Activated CD4-positive, alpha-beta memory T cell treated with anti-CD3 and anti-CD28 coated beads, Interleukin-2, amount 10 ng/mL, durations not matched to agents 7 days and 5 days (primary cell): Measurements from ENCODE around the gene SLC35F3. TPM values are rescaled to one million over a fixed set of nuclear protein-coding genes. Genes with fewer than 3 reads are reported as not detected.
A peak's percentile ranks its signal among the peaks of the same experiment; 100 is the strongest.

Experiments
- CTCF ChIA-PET: fragments of 350-600 bp; sonication (Branson Sonifier 250); formaldehyde crosslinking; loops from one replicate; lab custom pipeline; 2021; ENCODE audit warnings: antibody characterized with exemption, inconsistent platforms; lab: Charles Lee
- POLR2A ChIA-PET: fragments of 350-600 bp; sonication (Branson Sonifier 250); formaldehyde crosslinking; loops from one replicate; lab custom pipeline; 2021; ENCODE audit warnings: antibody characterized with exemption; lab: Charles Lee
- DNase-seq: peaks from one replicate; pipeline ENCODE4 v3.0.0-alpha.2; 2020
- H3K27ac Mint-ChIP-seq: one replicate; pipeline ENCODE4 v1.8.0; 2021; ENCODE audit warnings: mild to moderate bottlenecking, mixed read lengths
- H3K27me3 Mint-ChIP-seq: one replicate; pipeline ENCODE4 v1.8.0; 2021; ENCODE audit warnings: mixed read lengths
- H3K36me3 Mint-ChIP-seq: one replicate; pipeline ENCODE4 v1.8.0; 2021; ENCODE audit warnings: low read depth, mixed read lengths
- H3K4me1 Mint-ChIP-seq: one replicate; pipeline ENCODE4 v1.8.0; 2021; ENCODE audit warnings: mixed read lengths
- H3K4me3 Mint-ChIP-seq: one replicate; pipeline ENCODE4 v1.8.0; 2021; ENCODE audit warnings: mild to moderate bottlenecking, mixed read lengths
- H3K9me3 Mint-ChIP-seq: one replicate; pipeline ENCODE4 v1.8.0; 2021; ENCODE audit warnings: mixed read lengths
- total RNA-seq, 2 experiments: library from RNA; stranded (reverse); gene quantifications; one replicate each; pipeline ENCODE4 v1.2.3, GENCODE V29; 2021

The SLC35F3 gene
- total RNA-seq, 2 experiments from 2014 or later = 10.7 to 11.3 TPM

DNA sequence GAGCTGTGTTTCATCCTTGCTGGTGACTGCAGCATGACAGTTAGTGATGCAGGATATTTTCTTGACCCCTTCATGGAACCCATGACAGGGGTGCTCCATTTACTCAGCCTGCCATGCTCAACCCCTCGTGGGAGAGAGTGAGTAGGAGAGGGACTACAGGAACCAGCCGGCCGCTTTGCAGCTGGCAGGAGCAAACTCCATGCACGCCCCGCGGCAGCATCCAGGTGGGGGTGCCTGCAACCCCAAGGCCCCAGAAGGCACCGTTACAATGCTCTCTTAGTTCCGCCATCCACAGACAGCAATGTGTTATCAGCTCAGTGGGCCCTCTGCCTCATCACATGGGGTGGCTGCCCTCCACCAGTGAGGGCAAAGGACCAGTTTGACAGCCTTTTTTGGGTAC is 135.1 kb downstream of the SLC35F3 start:
- H3K27me3 Mint-ChIP-seq = peaks cover 7% of the 10 kb centered on the region
- no peaks in the 10 kb centered on the region for H3K9me3 Mint-ChIP-seq
- CTCF ChIA-PET = no interaction called here
- H3K27ac Mint-ChIP-seq = no peak overlapping the region
- no peaks in the 10 kb centered on the region for H3K4me1 Mint-ChIP-seq
- POLR2A ChIA-PET = no interaction called here
- no peak for DNase-seq
- H3K36me3 Mint-ChIP-seq = no peaks in the 10 kb centered on the region
- no peak overlapping the region for H3K4me3 Mint-ChIP-seq

DNA sequence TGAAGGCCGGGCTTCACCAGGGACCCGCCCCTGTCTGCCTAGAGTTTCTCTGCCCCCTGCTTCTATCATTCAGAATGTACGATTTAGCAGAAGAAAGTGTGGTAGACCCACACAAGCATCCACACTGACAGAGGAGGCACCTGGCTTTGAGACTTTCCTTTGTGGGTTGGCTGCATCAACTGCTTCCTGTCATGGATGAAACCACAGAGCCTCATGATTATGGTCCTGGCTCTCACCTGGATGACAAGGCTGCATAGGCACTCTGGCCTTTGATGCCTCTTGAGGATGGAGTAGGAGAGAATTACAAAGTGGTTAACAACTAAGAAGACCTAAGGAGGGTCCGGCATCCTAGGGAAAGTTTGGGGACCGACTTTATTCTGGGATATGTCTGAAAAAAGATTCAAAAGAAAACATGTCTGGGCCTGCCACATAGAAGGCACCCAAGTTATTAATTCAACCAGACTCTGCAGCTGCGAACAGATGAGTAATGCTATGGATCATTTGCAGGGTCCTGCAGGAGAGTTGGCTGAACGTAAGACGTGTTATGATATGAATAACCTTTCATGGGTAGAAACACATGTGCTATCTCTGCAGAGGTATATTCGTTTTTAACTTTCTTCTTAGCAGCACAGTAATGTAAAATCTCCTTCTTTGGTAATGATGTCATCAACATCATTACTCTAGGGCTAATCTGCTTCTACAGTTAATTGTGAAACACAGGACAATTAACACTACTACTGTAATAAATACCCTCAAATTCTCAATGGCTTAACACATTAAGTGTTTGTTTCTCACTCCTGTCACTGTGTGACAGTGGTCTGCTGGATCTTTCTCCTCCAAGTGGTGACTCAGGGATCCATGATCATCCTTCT is 136.2 kb downstream of the SLC35F3 start:
- ChIA-PET POLR2A (no interaction called here), CTCF (no interaction called here)
- Mint-ChIP-seq H3K36me3 (no peaks in the 10 kb centered on the region), H3K27ac (no peak overlapping the region), H3K4me1 (no peaks in the 10 kb centered on the region), H3K27me3 (peaks cover 3% of the 10 kb centered on the region), H3K9me3 (no peaks in the 10 kb centered on the region), H3K4me3 (no peak overlapping the region)
- no peak for DNase-seq

DNA sequence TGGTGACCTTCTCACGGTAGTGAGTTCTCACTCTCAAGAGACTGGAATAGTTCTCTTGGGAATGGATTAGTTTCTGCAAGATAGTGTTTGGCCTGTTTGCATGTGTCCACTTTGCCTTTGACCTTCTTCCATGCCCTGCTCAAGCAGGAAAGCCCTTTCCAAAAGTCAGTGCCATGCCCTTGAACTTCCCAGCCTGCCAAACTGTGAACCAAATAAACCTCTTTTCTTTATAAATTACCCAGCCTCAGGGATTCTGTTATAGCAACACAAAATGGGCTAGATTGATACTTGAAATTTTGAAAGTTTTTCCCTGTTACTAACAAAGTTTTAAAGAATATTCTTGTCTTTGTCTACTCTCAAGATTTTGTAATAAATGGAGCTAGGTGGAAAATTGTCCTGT is 139.6 kb downstream of the SLC35F3 start:
- no peaks in the 10 kb centered on the region for H3K9me3 Mint-ChIP-seq
- H3K27me3 Mint-ChIP-seq = peaks cover 5% of the 10 kb centered on the region
- DNase-seq = no peak
- POLR2A ChIA-PET = no interaction called here
- H3K4me1 Mint-ChIP-seq = no peaks in the 10 kb centered on the region
- no peak overlapping the region for H3K4me3 Mint-ChIP-seq
- CTCF ChIA-PET = no interaction called here
- H3K27ac Mint-ChIP-seq = no peak overlapping the region
- no peaks in the 10 kb centered on the region for H3K36me3 Mint-ChIP-seq

DNA sequence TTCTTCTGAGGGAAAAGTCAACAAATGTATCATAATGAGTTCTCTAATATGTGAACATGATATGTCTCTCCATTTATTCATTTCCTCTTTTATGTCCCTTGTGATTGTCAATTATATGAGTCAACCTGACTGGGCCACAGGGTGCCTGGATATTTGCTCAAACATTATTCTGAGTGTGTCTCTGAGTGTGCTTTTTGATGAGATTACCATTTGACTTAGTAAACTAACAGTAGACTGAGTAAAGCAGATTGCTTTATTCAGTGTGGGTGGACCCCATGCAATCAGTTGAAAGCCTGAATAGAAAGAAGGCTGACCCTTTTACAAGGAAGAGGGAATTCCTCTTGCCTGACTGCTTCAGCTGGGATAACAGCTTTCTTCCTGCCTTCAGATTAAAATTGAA is 142.6 kb downstream of the SLC35F3 start:
- H3K4me1 Mint-ChIP-seq = no peaks in the 10 kb centered on the region
- H3K4me3 Mint-ChIP-seq = no peak overlapping the region
- H3K27me3 Mint-ChIP-seq = peaks cover 8% of the 10 kb centered on the region
- no peaks in the 10 kb centered on the region for H3K9me3 Mint-ChIP-seq
- no peaks in the 10 kb centered on the region for H3K36me3 Mint-ChIP-seq
- CTCF ChIA-PET = no interaction called here
- no peak for DNase-seq
- no peak overlapping the region for H3K27ac Mint-ChIP-seq
- POLR2A ChIA-PET = no interaction called here

DNA sequence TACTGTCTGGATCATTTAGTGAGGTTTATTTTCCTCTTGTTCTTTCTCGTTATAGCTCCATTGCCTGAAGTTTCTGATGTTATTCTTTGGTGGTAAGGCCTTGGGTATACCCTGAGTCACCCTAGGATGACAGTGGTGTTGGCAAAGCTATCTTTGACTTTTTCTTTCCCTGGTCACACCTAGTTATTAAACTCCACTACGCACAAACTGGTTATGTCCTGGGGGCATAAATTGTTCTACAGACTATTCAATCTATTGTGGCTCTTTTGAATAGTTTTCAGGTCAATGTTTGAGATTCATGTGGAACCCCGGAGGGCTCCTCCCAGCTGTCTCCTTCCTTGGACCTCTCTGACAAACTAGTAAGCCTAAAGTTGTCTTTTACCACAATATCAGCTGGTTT is 157.7 kb downstream of the SLC35F3 start:
- ChIA-PET POLR2A (no interaction called here), CTCF (interaction anchor here (0.7 kb wide), 1 partner anchor 696 kb away, joined by 3 read pairs; no protein-coding TSS in a partner anchor)
- H3K27me3 Mint-ChIP-seq = peaks cover 2% of the 10 kb centered on the region

DNA sequence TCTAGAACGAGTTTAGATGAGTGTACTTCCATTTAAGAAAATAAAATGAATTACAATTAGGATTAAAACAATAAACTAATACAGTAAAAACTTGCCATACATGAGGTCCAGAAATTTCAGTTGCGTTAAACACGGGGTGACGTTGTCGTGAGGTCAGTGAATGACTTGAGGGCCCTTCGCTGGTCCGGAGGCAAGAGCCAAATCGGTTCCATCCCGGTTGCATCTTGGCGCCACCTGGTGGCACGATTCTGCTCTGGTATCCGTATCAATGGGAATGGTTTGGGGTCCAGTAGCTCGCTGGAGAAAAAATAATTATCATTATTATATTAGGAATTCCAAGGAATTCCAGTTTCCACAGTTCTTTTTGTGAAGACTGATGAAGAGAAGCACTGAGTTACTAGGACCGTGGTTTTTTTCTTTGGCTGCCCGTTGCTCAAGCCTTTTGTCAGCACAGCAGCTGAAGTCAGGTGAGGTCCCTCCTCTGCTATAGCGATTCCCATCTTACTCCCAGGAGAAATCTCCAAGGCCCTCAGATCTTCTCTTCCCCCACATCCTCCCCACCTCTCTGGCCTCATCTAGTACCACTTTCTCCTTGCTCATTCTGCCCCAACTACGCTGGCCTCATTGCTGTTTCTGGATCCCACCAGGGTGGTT is 161.4 kb downstream of the SLC35F3 start:
- Mint-ChIP-seq H3K4me3 (no peak overlapping the region), H3K4me1 (no peaks in the 10 kb centered on the region), H3K36me3 (no peaks in the 10 kb centered on the region), H3K9me3 (no peaks in the 10 kb centered on the region), H3K27ac (no peak overlapping the region), H3K27me3 (no peaks in the 10 kb centered on the region)
- ChIA-PET POLR2A (no interaction called here), CTCF (interaction anchor here (0.9 to 3.8 kb wide), 10 partner anchors 9 to 705 kb away, joined by 3 to 31 read pairs (median 4); no protein-coding TSS in a partner anchor)
- peak; percentile 65 for DNase-seq

More for the DNA sequence above, 157.7 kb downstream of the SLC35F3 start:
- Mint-ChIP-seq H3K4me3 (no peak overlapping the region), H3K36me3 (no peaks in the 10 kb centered on the region), H3K9me3 (no peaks in the 10 kb centered on the region), H3K27ac (no peak overlapping the region), H3K4me1 (no peaks in the 10 kb centered on the region)
- no peak for DNase-seq

DNA sequence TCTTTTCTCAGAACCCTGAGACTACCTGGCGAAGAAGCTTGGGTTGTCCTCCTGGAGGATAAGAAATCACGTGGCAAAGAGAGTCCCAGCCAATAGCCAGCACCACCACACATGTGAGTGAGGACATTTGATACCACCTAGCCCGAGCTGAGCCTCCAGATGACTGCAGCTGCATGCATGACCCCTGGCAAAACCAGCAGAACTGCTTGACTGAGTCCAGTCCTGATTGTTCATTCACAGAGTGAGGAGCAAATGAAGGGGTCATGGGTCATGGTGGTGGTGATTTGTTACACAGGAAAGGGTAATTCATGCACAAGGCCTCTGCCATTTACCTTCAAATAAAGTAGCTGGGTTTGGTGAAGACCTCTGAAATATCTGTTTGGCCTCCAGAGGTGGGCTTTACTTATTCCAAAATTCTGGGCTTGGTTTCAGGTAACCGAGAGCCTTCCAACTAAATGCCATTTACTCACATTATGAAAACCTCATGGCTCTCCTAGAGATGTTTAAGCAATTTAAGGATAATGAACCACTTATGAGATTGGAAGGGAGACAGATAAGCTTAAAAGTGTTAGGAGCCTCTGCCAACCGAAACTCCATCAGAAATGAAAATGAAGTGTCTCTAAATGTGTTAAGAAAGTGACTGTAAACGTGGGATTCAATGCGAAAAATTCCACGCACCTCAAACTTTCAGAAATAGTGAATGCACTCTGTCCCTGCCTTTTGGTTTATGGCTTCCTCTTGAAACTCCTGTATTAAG is 163.3 kb downstream of the SLC35F3 start:
- CTCF ChIA-PET = interaction anchor here (1.3 to 3.8 kb wide), 2 partner anchors 627 to 704 kb away, joined by 4 to 31 read pairs; no protein-coding TSS in a partner anchor
- no peaks in the 10 kb centered on the region for H3K9me3 Mint-ChIP-seq
- no peaks in the 10 kb centered on the region for H3K27me3 Mint-ChIP-seq
- DNase-seq = no peak
- POLR2A ChIA-PET = no interaction called here
- no peak overlapping the region for H3K4me3 Mint-ChIP-seq
- H3K36me3 Mint-ChIP-seq = no peaks in the 10 kb centered on the region
- no peak overlapping the region for H3K27ac Mint-ChIP-seq
- no peaks in the 10 kb centered on the region for H3K4me1 Mint-ChIP-seq

DNA sequence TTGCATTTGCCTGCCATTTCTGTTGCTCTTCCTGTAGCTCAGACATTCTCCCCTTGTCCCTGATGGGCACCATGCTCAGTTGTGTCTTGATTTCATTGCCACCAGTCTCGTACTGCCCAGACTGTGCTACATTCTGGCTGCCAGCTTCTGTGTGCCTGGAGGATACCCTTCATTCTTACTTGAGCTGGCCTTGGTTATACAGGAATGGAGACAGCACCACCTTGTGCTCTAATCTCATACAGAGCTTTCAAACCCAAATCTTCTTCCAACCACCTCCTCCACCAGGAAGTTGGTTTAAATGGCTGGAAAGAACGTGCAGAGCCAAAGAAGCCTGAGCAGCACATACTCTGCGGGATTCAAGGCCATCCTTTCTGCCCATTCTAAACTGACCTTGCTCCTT is 165.3 kb downstream of the SLC35F3 start:
- DNase-seq = no peak
- peaks cover 9% of the 10 kb centered on the region for H3K27me3 Mint-ChIP-seq
- H3K9me3 Mint-ChIP-seq = no peaks in the 10 kb centered on the region
- H3K36me3 Mint-ChIP-seq = no peaks in the 10 kb centered on the region
- no peak overlapping the region for H3K4me3 Mint-ChIP-seq
- H3K27ac Mint-ChIP-seq = no peak overlapping the region
- no peaks in the 10 kb centered on the region for H3K4me1 Mint-ChIP-seq
- ChIA-PET POLR2A (no interaction called here), CTCF (no interaction called here)

DNA sequence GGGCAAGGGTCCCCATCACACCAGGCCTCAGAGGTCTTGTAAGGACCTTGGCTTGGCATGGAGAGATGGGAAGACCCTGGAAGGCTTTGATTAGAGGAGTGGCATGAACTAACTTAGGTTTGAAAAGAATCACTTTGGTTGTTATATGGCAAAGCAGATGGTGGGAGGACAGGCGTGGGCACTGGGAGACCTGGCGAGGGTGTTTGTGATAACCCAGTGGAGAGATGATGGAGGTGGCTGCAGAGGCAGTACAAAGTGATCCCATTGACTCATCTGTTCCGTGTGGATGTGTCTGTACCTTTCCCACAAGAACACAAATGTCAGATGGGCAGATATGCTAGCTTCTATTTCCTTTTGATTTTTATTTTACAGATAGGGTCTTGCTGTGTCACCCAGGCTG is 168.3 kb downstream of the SLC35F3 start:
- CTCF ChIA-PET = no interaction called here
- DNase-seq = no peak
- POLR2A ChIA-PET = no interaction called here
- Mint-ChIP-seq H3K9me3 (no peaks in the 10 kb centered on the region), H3K36me3 (no peaks in the 10 kb centered on the region), H3K4me1 (no peaks in the 10 kb centered on the region), H3K27ac (no peak overlapping the region), H3K27me3 (peaks cover 13% of the 10 kb centered on the region), H3K4me3 (no peak overlapping the region)

DNA sequence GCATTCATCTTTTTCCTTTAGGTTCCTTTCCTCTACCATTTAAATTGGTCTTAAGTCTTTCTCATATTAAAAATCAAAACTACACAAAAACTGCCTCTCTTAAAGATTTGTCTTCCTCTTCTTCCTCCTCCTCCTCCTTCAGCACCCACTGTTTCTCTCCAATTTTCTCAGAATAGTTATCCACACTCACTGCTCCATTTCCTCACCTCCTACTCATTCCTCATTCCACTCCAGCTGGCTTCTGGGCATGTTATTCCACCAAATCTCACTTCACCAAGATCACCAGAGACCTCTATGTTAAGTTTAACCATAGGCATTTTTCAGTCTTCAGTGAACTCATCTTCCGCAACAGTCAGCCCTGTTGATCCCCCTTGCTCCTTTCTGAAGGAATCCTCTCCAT is 173.7 kb downstream of the SLC35F3 start:
- ChIA-PET POLR2A (no interaction called here), CTCF (no interaction called here)
- H3K4me3 Mint-ChIP-seq = no peak overlapping the region
- no peaks in the 10 kb centered on the region for H3K36me3 Mint-ChIP-seq
- no peak overlapping the region for H3K27ac Mint-ChIP-seq
- DNase-seq = no peak
- no peaks in the 10 kb centered on the region for H3K4me1 Mint-ChIP-seq
- H3K27me3 Mint-ChIP-seq = peaks cover 33% of the 10 kb centered on the region
- H3K9me3 Mint-ChIP-seq = no peaks in the 10 kb centered on the region

DNA sequence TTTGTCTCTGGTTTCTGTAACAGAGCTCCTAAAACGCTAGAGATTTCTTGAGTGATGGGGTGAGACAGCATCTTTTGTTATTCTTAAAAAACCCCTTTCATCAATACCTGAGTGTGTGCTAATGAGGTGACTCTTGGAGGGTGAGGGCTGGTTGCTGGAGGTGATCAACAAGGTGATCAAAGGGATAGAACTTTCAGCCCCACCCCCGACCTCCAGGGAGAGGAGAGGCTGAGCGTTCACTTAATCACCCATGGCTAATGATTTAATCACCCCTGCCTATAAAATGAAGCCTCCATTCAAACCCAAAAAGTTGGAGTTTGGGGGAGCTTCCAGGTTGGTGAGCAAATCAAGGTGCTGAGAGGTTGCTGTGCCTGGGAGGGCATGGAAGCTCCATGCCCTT is 175.4 kb downstream of the SLC35F3 start:
- no peak for DNase-seq
- CTCF ChIA-PET = no interaction called here
- H3K27ac Mint-ChIP-seq = no peak overlapping the region
- H3K27me3 Mint-ChIP-seq = peaks cover 26% of the 10 kb centered on the region
- POLR2A ChIA-PET = no interaction called here
- no peaks in the 10 kb centered on the region for H3K36me3 Mint-ChIP-seq
- no peaks in the 10 kb centered on the region for H3K9me3 Mint-ChIP-seq
- no peak overlapping the region for H3K4me3 Mint-ChIP-seq
- H3K4me1 Mint-ChIP-seq = no peaks in the 10 kb centered on the region

DNA sequence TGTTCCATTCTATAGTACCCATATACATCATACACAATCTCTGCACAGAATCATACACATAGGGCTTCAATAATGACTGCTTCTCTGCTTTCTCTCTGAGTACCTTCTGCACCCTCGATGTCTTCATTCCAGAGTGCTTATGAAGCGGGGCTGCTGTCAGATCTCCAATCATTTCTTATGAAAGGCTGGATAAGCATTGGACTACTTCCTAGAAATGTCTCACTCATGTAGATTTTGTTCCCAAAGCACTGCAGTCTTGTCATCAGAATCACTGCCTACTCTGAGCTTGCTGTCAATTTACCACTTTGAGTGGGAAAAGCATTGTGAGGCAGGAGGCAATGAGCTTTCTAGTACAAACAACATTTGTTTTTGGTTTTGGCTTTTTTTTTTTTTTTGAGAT is 179.0 kb downstream of the SLC35F3 start:
- Mint-ChIP-seq H3K9me3 (no peaks in the 10 kb centered on the region), H3K4me3 (no peak overlapping the region), H3K4me1 (no peaks in the 10 kb centered on the region), H3K36me3 (no peaks in the 10 kb centered on the region), H3K27me3 (peaks cover 35% of the 10 kb centered on the region), H3K27ac (no peak overlapping the region)
- ChIA-PET CTCF (no interaction called here), POLR2A (no interaction called here)
- no peak for DNase-seq

DNA sequence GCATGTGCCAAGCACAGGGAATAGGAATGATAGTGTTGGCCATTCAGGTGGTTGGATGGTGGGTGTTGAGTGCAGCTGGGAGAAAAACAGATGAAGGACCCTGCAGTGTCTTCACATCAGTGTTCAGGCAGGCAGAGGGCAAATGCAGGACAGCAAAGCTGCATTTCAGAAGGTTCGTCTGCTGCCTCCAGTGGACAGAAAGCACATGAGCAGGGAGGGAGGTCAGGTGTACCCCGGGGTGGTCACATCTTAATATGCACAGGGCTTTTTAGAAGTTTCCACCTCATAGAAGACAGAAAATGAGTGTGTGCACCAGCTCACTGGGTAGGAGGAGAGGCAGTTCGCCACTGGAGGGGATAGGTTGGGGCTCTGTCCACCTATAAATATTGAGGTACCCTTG is 184.9 kb downstream of the SLC35F3 start:
- no peak overlapping the region for H3K4me3 Mint-ChIP-seq
- no peak for DNase-seq
- H3K36me3 Mint-ChIP-seq = no peaks in the 10 kb centered on the region
- CTCF ChIA-PET = interaction anchor here (1.3 kb wide), 1 partner anchor 24 kb away, joined by 3 read pairs; no protein-coding TSS in a partner anchor
- no peaks in the 10 kb centered on the region for H3K9me3 Mint-ChIP-seq
- POLR2A ChIA-PET = no interaction called here
- no peaks in the 10 kb centered on the region for H3K4me1 Mint-ChIP-seq
- peaks cover 37% of the 10 kb centered on the region for H3K27me3 Mint-ChIP-seq
- H3K27ac Mint-ChIP-seq = no peak overlapping the region
